IMR-90 (cell line): ENCODE measurements around the gene RALGPS1.

Experiments used
- BHLHE40 ChIP-seq: fragments of 150-350 bp; IDR thresholded peaks from 2 replicates; pipeline ENCODE4 v1.6.1; 2016; ENCODE audit warnings: mild to moderate bottlenecking, low read depth, low read length
- CEBPB ChIP-seq: IDR thresholded peaks from 2 replicates; pipeline ENCODE4 v1.6.1; 2012; ENCODE audit warnings: low read depth, low read length, improper control_type of control experiment
- CTCF ChIP-seq: conservative IDR thresholded peaks from 2 replicates; pipeline ENCODE4 v1.5.1; 2012; ENCODE audit warnings: mild to moderate bottlenecking, low read depth, low read length, improper control_type of control experiment
- ELK1 ChIP-seq: fragments of 150-350 bp; IDR thresholded peaks from 2 replicates; pipeline ENCODE4 v1.6.1; 2016; ENCODE audit warnings: low read depth, mild to moderate bottlenecking, low read length, moderate library complexity, borderline replicate concordance
- MAZ ChIP-seq: IDR thresholded peaks from 2 replicates; pipeline ENCODE4 v1.6.1; 2012; ENCODE audit warnings: low read depth, mild to moderate bottlenecking, low read length, improper control_type of control experiment, moderate library complexity, borderline replicate concordance
- MXI1 ChIP-seq: IDR thresholded peaks from 2 replicates; pipeline ENCODE4 v1.6.1; 2012; ENCODE audit warnings: low read depth, mild to moderate bottlenecking, low read length, moderate library complexity, borderline replicate concordance
- NFE2L2 ChIP-seq: fragments of 150-350 bp; IDR thresholded peaks from 2 replicates; pipeline ENCODE4 v1.6.1; 2016; ENCODE audit warnings: low read depth, mild to moderate bottlenecking, low read length
- POLR2A ChIP-seq: IDR thresholded peaks from 2 replicates; pipeline ENCODE4 v1.6.1; 2012; ENCODE audit warnings: mild to moderate bottlenecking, low read depth, low read length
- RCOR1 ChIP-seq: IDR thresholded peaks from 2 replicates; pipeline ENCODE4 v1.6.1; 2012; ENCODE audit warnings: mild to moderate bottlenecking, low read length, improper control_type of control experiment; ENCODE audit not compliant: insufficient replicate concordance
- SMC3 ChIP-seq: fragments of 150-350 bp; IDR thresholded peaks from 2 replicates; pipeline ENCODE4 v1.6.1; 2016; ENCODE audit warnings: low read depth, mild to moderate bottlenecking, antibody characterized with exemption, low read length, moderate library complexity
- TF ChIP-seq, protein P1 (sequence below): fragments of 150-350 bp; IDR thresholded peaks from 2 replicates; pipeline ENCODE4 v1.6.1; 2017; ENCODE audit warnings: mild to moderate bottlenecking, antibody characterized with exemption, low read length, low read depth

DNA sequence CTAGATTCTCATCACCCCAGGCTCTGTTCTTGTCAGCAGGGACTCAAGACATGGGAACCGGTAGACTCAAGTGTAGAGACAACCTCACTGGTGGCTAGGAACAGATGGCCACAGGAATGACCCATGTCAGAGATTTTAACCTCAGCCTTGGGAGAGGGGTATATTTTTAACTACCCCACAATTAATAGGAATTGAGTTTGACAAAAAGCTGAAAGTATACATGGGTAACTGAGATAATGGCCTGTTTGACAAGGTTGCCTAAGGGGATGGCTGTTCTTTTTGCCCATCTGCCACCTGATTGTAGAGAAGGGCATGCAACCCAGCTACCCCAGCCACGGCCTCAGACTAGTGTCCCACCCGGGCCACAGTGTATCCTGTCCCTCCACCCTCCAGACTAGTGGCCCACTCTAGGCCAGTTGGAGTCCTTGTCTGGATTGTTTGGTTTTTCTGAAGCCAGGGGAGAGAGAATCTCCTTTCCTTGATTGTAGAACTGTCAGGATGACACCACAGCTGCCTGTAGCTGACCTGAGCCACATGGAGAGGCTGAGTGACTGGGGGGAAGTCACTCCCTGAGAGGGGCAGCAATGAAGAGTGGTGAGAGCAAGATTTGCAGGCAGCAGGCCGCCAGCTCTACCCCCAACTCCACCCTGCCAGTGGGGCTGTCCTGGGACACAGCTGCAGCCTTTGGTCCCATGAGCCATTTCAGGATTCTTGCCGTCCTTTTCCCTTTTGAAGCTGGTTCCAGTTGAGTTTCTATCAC is 222.5 kb downstream of the RALGPS1 start:
- TF ChIP-seq, protein P1, sequence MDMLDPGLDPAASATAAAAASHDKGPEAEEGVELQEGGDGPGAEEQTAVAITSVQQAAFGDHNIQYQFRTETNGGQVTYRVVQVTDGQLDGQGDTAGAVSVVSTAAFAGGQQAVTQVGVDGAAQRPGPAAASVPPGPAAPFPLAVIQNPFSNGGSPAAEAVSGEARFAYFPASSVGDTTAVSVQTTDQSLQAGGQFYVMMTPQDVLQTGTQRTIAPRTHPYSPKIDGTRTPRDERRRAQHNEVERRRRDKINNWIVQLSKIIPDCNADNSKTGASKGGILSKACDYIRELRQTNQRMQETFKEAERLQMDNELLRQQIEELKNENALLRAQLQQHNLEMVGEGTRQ, result no peak
- no peak for TF ChIP-seq POLR2A
- TF ChIP-seq CTCF, result no peak
- TF ChIP-seq ELK1, result no peak
- no peak for TF ChIP-seq CEBPB
- TF ChIP-seq MAZ, result no peak
- no peak for TF ChIP-seq SMC3
- no peak for TF ChIP-seq BHLHE40
- TF ChIP-seq RCOR1, result no peak
- no peak for TF ChIP-seq NFE2L2
- TF ChIP-seq MXI1, result no peak
